Neural progenitor cell (in vitro differentiated cells): ENCODE results near the gene GPR179.

Source experiments
- CTCF ChIP-seq: fragments of 200-600 bp; sonication (generic); IDR thresholded peaks from 2 replicates; pipeline ENCODE4 v1.5.1; 2017; ENCODE audit warnings: antibody characterized with exemption, mild to moderate bottlenecking
- EZH2 ChIP-seq: fragments of 200-600 bp; sonication (generic); IDR thresholded peaks from 2 replicates; pipeline ENCODE4 v1.6.1; 2017; ENCODE audit warnings: antibody characterized with exemption, mild to moderate bottlenecking, moderate library complexity

- no peak for TF ChIP-seq CTCF
- TF ChIP-seq EZH2 = no peak
These were observed 23.3 kb downstream of the GPR179 start for GRCh38 chr17:38320482-38320881.
